PC-3 (cell line): ENCODE data around the gene XPO5. TPM values are rescaled to one million over a fixed set of nuclear protein-coding genes. Genes with fewer than 3 reads are reported as not detected.

Experiments
- ATAC-seq: fragments of 200-7000 bp; cut with Tn5 transposase; 2 replicates; pipeline ENCODE4 v1.9.1; 2020; ENCODE audit warnings: mild to moderate bottlenecking, moderate library complexity
- BruUV-seq: library from RNA; stranded (reverse); fragments of 400-500 nt; replicated peaks from 2 replicates; lab custom pipeline; 2021; lab: Mats Ljungman, UMichigan
- CTCF ChIA-PET: fragments of 300-600 bp; sonication (Branson Sonifier 250); formaldehyde crosslinking; loops from one replicate; lab custom pipeline; 2022; ENCODE audit warnings: antibody characterized with exemption; lab: Charles Lee
- POLR2A ChIA-PET: fragments of 300-600 bp; sonication (Branson Sonifier 250); formaldehyde crosslinking; loops from one replicate; lab custom pipeline; 2022; ENCODE audit warnings: antibody characterized with exemption; ENCODE audit not compliant: unreplicated experiment; lab: Charles Lee
- DNase-seq: peaks from one replicate; pipeline ENCODE4 v3.0.0-alpha.2; 2015
- H2AFZ ChIP-seq: fragments of 300-600 bp; sonication (generic); 2 replicates; pipeline ENCODE4 v1.6.0; 2016; ENCODE audit warnings: antibody characterized with exemption, low read length
- H3F3A ChIP-seq: fragments of 300-600 bp; sonication (generic); one replicate; pipeline ENCODE4 v1.6.0; 2017; ENCODE audit warnings: antibody characterized with exemption, low read length, control low read depth, mild to moderate bottlenecking; ENCODE audit not compliant: unreplicated experiment
- H3K27ac ChIP-seq: fragments of 300-600 bp; sonication (generic); 2 replicates; pipeline ENCODE4 v1.5.1; 2016; ENCODE audit warnings: mild to moderate bottlenecking, low read length
- H3K27me3 ChIP-seq: fragments of 300-600 bp; sonication (generic); 2 replicates; pipeline ENCODE4 v1.6.1; 2016; ENCODE audit warnings: low read length, mixed read lengths
- H3K36me3 ChIP-seq: fragments of 300-600 bp; sonication (generic); 2 replicates; pipeline ENCODE4 v1.6.1; 2016; ENCODE audit warnings: low read depth, mixed run types, low read length, mixed read lengths
- H3K4me1 ChIP-seq: fragments of 300-600 bp; sonication (generic); 2 replicates; pipeline ENCODE4 v1.5.1; 2016; ENCODE audit warnings: low read length; ENCODE audit not compliant: insufficient read depth
- H3K4me2 ChIP-seq: fragments of 300-600 bp; sonication (generic); 2 replicates; pipeline ENCODE4 v1.6.0; 2016; ENCODE audit warnings: low read length
- H3K4me3 ChIP-seq: fragments of 300-600 bp; sonication (generic); 2 replicates; pipeline ENCODE4 v1.5.1; 2016; ENCODE audit warnings: mild to moderate bottlenecking, low read length, mixed read lengths
- H3K79me2 ChIP-seq: fragments of 300-600 bp; sonication (generic); 2 replicates; pipeline ENCODE4 v1.6.1; 2017; ENCODE audit warnings: low read length, mixed read lengths
- H3K9ac ChIP-seq: fragments of 300-600 bp; sonication (generic); 2 replicates; pipeline ENCODE4 v1.6.0; 2016; ENCODE audit warnings: mild to moderate bottlenecking, low read length
- H3K9me2 ChIP-seq: fragments of 300-600 bp; sonication (generic); replicated peaks from 2 replicates; pipeline ENCODE4 v1.6.1; 2016; ENCODE audit warnings: mixed run types, low read length, mixed read lengths
- H3K9me3 ChIP-seq: fragments of 300-600 bp; sonication (generic); 2 replicates; pipeline ENCODE4 v1.6.1; 2016; ENCODE audit warnings: low read length, mixed read lengths
- H4K20me1 ChIP-seq: fragments of 300-600 bp; sonication (generic); 2 replicates; pipeline ENCODE4 v1.6.1; 2016; ENCODE audit warnings: low read length, mixed read lengths
- CTCF ChIP-seq: fragments of 300-600 bp; sonication (generic); conservative IDR thresholded peaks from 2 replicates; pipeline ENCODE4 v1.5.1; 2017; ENCODE audit warnings: antibody characterized with exemption, low read depth, mild to moderate bottlenecking, low read length
- EZH2 ChIP-seq: fragments of 300-600 bp; sonication (generic); IDR thresholded peaks from one replicate; pipeline ENCODE4 v1.6.1; 2017; ENCODE audit warnings: antibody characterized with exemption, mild to moderate bottlenecking, low read length; ENCODE audit not compliant: unreplicated experiment
- EZH2phosphoT487 ChIP-seq: fragments of 300-600 bp; sonication (generic); IDR thresholded peaks from 2 replicates; pipeline ENCODE4 v1.6.1; 2018; ENCODE audit warnings: mild to moderate bottlenecking, antibody characterized with exemption, low read length, borderline replicate concordance
- intact Hi-C: fragments of 100-400 bp; cut with micrococcal nuclease; formaldehyde crosslinking; loops from 2 replicates; pipeline ENCODE4 v1.9.0; 2023
- total RNA-seq: library from RNA; depleted of rRNA; stranded (reverse); fragments of >200 nt; gene quantifications from 2 replicates; pipeline ENCODE4 v1.2.3, GENCODE V29; 2014

XPO5 gene
- total RNA-seq, 1 experiment from 2014 or later = 42.3 TPM

DNA sequence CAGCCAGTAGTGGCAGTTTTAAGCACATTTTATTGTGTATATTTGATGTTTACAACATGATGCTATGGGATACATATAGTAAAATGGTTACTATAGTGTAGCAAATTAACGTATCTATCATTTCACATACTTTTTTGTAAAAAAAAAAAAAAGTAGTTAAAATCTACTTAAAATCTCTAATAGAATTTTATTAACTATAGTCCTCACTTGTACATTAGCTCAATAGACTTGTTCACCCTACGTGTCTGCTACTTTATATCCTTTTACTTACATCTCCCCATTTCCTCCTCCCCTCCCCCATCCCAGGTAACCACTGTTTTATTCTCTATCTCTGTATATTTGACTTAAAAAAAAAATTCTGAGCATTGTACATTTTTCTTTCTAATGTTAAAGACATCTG, 30.2 kb upstream of the XPO5 start:
- no peaks in the 10 kb centered on the region for H3K79me2 ChIP-seq
- TF ChIP-seq EZH2 = no peak
- no peak for TF ChIP-seq CTCF
- no peak for TF ChIP-seq EZH2phosphoT487
- H3K36me3 ChIP-seq = peaks cover 21% of the 10 kb centered on the region
- no peak overlapping the region for H3K4me3 ChIP-seq
- no TSS peak for BruUV-seq
- H3K4me2 ChIP-seq = no peak overlapping the region
- DNase-seq (no peak), ATAC-seq (no peak)
- H4K20me1 ChIP-seq = no peaks in the 10 kb centered on the region
- peaks cover 8% of the 10 kb centered on the region; the same call in 1 of the 2 replicates for H3K4me1 ChIP-seq
- H3K27me3 ChIP-seq = no peaks in the 10 kb centered on the region
- H3K27ac ChIP-seq = no peak overlapping the region
- CTCF ChIA-PET = no interaction called here
- no peaks in the 10 kb centered on the region for H3K9me2 ChIP-seq
- no peak overlapping the region for H2AFZ ChIP-seq
- H3K9ac ChIP-seq = no peak overlapping the region
- intact Hi-C loops = no loop called here
- H3K9me3 ChIP-seq = no peaks in the 10 kb centered on the region
- no peaks in the 10 kb centered on the region for H3F3A ChIP-seq
- POLR2A ChIA-PET = no interaction called here

DNA sequence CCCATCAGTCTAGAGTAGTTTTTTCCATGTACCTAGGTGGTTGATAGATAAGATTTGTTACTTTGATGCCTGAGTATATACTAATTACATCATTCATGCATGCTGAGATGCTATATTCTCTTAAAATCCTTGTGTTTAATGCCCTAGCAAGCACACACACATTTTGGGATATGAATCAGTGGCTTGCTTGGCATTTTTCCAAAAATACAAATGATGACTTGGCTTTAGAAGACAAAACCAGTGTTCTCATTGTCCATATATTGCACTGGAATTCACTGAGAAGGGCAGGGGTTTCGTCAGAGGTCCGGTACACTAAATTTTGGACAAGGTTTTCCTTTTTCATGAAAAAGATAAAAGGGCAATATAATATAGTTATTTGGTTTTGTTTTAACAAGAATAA, 28.3 kb upstream of the XPO5 start:
- no peak overlapping the region for H3K27ac ChIP-seq
- H3K9me3 ChIP-seq = no peaks in the 10 kb centered on the region
- no peaks in the 10 kb centered on the region for H3K79me2 ChIP-seq
- H3K9me2 ChIP-seq = no peaks in the 10 kb centered on the region
- no peak overlapping the region for H3K4me3 ChIP-seq
- no peaks in the 10 kb centered on the region for H3F3A ChIP-seq
- intact Hi-C loops = no loop called here
- H3K27me3 ChIP-seq = no peaks in the 10 kb centered on the region
- no peaks in the 10 kb centered on the region for H4K20me1 ChIP-seq
- H3K4me2 ChIP-seq = no peak overlapping the region
- H2AFZ ChIP-seq = no peak overlapping the region
- ATAC-seq (0 out of 2 replicates have a peak, but pooled peaks have one; percentile 25), DNase-seq (peak; percentile 75)
- H3K36me3 ChIP-seq = peaks cover 21% of the 10 kb centered on the region
- H3K9ac ChIP-seq = no peak overlapping the region
- ChIA-PET CTCF (no interaction called here), POLR2A (no interaction called here)
- H3K4me1 ChIP-seq = peaks cover 8% of the 10 kb centered on the region; the same call in 1 of the 2 replicates
- TF ChIP-seq EZH2 = no peak
- no peak for TF ChIP-seq EZH2phosphoT487
- no peak for TF ChIP-seq CTCF
- no TSS peak for BruUV-seq

- no TSS peak for BruUV-seq
- CTCF ChIA-PET = no interaction called here
- H3K9ac ChIP-seq = no peak overlapping the region
- no peak for TF ChIP-seq EZH2
- no peak for TF ChIP-seq CTCF
- no peak for TF ChIP-seq EZH2phosphoT487
- no peaks in the 10 kb centered on the region for H3K79me2 ChIP-seq
- H3K27ac ChIP-seq = no peak overlapping the region
- H3K4me3 ChIP-seq = no peak overlapping the region
- H3K9me2 ChIP-seq = no peaks in the 10 kb centered on the region
- H3K27me3 ChIP-seq = no peaks in the 10 kb centered on the region
- H3K4me1 ChIP-seq = peaks cover 8% of the 10 kb centered on the region; the same call in 1 of the 2 replicates
- H3K36me3 ChIP-seq = peaks cover 18% of the 10 kb centered on the region
- no peak for ATAC-seq
- H2AFZ ChIP-seq = no peak overlapping the region
- H3K4me2 ChIP-seq = no peak overlapping the region
- H3F3A ChIP-seq = no peaks in the 10 kb centered on the region
- no peaks in the 10 kb centered on the region for H4K20me1 ChIP-seq
- no peak for DNase-seq
- intact Hi-C loops = no loop called here
- POLR2A ChIA-PET = no interaction called here
- no peaks in the 10 kb centered on the region for H3K9me3 ChIP-seq
Observed at GRCh38 chr6:43600595-43600994, 24.8 kb upstream of the XPO5 start.
